ENCODE results near the gene SQSTM1.
"Not testable (repeated sequence)": the region's sequence is repeated elsewhere in the genome, so short reads cannot be mapped to it uniquely, and the experiment has no call there.

SQSTM1 gene

DNA sequence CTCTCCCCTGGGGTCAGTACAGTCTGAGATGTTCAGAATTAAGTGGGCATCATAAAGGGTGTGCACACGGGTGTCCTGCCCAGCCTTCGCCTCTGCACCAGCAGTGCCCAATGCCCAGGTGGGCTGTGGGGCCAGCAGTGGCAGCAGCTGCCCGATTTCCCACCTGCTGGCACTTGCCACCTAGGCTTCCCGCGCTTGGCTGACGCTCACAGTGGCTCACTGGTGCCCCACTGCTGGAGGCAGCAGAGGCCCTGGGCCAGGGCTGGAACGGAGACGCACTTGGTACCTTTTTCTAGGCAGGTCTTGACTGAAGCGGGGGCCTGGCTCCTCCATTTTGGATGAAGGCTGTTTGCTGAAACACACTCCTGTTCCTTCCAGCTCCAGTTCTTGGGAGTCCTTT lies 20.9 kb downstream of the SQSTM1 start:
- DNase-seq: no peak

DNA sequence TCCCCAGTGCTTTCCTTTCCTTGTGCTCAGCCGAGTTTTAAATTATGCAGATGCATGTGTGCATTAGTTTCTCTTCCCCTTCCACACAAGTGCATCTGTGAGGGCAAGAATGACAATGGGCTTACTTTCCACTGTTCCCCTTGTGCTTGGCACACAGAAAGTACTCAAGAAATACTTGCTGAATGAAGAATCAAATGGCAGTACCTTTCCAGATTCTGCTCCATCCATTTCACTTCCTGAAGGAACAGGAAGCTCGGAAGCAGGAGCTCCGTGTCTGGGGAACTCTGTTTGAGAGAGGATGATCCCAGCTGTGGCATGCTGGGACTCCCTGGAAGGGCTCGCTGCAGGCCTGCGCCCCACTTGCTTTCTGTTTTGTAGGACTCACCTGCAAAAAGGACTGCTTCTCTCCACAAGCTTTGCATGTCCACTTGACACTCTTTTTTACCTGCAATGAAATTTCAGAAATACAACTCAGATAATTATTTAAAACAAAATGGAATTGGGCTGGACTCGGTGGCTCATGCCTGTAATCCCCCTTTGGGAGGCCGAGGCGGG lies 32.4 kb downstream of the SQSTM1 start:
- DNase-seq: no peak

DNA sequence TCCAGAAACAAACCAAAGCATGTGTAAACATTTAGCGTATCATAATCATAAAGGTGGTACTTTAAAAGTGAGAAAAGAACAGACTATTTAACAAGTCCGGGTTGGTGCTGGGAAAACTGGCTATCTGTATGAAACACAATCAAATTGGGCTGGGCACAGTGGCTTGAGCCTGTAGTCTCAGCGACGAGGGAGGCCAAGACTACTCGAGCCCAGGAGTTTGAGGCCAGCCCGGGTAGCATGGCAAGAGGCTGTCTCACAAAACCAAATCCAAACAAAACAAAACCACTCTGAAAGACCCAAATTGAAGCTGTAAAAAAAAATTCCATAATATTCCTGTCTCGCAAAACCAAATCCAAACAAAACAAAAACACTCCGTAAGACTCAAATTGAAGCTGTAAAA lies 33.7 kb downstream of the SQSTM1 start:
- no peak for DNase-seq

DNA sequence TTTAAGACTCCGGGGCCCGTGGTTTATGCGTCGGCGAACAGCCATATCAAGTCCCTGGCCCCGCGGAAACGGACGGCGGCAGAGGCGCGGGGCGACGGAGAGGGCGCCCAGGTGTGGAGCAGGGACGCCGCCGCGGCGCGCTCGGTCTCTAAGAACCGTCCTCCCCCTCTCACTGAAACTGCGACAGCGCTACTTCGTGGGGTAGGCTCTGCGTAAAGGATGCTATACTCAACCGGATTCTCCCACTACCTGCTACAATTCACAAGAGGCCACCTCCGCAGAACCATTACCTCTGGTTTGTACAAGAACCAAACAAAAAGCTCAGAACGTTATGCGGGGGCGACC lies 37.5 kb downstream of the SQSTM1 start:
- DNase-seq: peak in 4 of 58 donors; percentile 57 to 78 (median 69)

DNA sequence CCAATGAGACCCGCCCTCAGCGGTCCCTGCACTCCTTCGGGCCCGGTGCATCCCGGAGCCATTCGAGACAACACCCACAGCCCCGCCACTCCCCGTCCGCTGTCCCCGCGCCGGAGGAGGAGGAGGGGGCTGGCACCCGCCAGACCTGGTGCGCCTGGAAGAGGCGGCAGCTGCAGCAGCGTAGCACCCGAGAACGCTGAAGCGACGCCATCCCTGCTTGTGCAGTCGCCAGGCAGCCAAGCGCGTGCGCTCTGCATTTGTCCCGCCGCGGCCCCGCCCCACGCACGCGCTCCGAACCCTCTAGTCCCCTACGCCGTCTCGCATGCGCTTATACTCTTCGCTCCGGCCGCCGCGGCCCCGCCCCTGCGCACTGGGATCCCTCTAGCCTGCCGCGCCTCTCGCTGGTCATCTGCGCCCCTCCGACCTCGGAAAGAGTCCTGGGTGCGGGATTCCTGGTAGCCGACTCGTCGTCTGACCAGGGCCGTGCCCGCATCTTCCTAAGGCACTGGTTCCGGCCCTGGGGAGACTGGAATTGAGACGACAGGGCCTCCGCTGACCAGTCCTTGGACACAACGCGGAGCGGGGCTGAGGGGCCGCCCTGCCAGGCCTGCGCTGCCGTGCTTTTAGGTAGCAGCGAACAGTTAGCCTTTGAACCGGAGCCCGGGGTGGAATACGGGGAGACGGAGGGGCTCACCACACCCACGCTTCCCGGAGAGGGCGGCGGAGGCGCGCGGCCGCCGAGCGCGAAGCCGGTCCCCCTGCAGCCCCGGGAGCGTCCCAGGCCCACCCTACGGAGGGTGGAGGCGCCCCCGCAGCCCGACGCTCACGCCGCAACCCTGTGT lies 38.1 kb downstream of the SQSTM1 start, which contains the start of gene MRNIP:
TSS of gene MRNIP (minus strand) at position 232 of the 842 bp plus-strand sequence. CDS start at position 211, 21 bp downstream.
- peak; percentile 81 to 98 (median 95) for DNase-seq

DNA sequence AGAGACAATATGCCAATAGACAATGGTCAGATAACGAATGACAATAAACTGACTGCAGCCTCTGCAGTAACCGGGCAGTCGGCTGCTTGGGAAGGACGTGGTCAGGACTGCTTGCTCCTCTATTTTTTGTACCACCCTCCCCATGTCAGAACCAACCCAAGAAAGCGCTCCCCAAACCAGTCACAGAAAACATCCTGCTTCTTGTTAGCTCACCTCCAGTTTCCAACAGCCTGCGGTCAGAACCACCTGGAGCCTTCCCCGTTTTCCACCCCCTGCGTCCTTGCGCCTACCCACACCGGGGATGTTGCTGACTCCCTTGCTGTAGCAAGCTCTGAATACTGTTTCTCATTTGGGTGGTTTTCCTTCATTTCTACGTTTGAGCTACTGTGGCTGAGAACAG lies 39.6 kb downstream of the SQSTM1 start:
- DNase-seq: no peak

DNA sequence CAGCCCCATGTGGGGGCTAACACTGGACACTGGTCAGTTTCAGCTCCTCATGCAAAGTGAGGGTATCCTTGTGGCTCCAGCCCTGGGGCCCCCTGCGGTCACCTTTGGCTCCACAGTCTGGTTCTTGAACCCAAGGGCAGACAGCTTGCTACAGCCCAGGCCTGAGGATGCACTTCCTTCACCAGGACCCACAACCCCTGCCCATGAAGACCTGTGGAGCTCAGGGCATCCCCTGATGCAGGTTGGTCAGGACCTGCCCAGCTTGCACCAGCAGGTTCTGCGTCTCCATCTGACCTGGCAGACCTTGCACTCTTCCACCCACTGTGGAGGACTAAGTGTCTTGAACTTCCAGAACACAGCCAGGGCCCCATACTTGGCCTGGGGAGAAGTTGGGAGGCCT lies 41.6 kb downstream of the SQSTM1 start:
- DNase-seq: no peak

DNA sequence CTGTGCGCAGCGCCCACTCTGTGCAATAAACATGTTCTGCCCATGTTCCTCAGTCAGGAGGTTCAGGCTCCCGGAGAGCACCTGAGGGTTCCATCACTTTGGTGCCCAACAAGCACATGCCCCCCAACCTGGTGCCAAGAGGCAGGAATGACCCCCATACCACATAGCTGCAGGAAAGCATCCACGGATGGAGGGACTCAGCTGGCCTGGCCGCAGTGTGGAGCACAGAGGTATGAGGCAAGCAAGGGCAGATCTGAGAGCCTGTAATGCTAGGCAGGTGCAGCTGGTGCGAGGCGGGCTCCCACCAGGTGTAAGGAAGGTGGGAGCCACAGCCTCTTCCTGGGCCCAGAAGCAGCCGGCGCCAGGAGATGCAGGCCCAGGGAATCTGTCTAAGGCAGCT lies 42.2 kb downstream of the SQSTM1 start:
- no peak for DNase-seq

DNA sequence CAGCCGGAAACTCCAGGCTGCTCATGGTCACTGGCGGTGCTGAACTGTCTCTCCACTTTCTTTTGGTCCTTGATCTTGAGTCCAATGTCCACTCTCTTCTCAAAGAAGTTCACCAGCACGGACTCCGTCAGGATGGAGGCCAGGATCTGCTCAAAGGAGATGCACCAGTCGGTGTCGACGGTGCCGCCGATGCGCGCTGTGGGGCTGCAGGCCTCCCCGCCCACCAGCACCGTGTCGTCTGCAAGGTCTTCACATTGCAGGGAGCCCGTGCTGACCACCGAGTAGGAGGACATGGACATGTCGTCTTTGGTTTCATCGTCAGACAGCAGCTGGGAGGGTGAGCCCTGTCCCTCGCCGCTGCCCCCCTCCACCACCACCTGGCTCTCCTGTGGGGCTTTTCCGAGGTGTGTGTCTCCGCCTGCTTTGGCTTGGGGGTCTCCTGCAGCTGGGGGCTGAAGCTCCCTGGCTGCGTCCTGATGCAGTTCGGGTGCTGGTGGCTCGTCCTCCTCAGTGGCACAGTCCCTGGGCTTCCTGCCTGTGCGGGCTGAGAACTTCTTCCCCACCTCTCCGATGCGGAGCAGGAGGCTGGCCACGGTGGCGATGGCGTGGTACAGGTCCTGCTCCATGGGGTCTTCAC lies 42.9 kb downstream of the SQSTM1 start:
- no peak for DNase-seq

DNA sequence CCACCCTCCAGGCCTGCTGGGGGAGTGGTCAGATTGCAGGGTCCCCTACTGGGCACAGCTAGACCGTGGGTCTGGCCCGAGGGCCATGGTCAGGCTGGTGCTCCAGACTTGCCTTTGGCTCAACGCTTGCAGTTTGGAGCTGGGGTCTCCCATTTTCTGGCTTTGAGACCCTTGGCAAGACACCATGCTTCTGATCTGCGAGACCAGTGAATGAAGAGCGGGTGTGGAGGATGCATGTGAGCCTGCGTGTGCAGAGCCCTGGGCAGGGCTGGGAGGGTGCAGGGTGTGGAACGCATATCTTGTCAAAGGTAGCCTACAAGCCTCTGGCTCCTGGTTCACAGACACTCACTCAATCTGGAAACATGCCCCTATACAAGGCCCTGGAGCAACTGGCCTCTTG lies 44.0 kb downstream of the SQSTM1 start:
- no peak for DNase-seq

DNA sequence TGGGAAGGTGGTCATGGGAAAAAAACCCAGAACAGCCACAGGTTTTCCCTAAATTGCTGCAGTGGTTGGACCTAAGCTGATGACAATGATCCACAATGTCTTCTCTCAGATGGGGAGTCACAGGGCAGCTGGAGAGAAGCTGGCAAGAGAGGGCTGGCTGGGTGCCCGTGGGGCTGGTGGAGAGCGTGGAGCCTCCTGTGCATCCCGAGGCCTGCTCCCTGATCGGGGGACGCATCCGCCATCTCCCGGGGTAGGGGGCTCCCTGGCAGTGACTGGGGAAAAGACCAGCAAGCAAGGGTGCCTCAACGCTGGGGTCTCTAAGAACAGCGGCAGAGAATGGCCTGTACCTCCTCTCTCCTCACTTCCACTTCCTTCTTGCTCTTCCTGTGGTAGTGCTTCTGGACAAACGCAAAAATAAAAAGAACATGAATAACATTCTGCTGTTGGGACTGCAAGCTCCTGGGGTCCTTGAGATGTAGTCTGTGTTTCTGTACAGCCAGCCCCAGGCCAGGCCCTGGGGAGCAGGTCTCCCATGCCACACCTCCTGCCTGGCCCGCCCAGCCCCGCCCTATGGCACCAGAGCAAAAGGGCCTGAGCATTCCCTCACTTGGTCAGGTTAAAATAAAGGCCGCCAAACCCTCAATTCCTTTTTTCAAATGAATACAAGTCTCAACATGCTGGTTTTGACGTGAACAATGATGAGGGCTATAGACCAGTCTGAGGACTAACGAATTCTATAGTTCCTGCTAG lies 45.0 kb downstream of the SQSTM1 start:
- peak in 24 of 58 donors; percentile 12 to 64 (median 37) for DNase-seq

DNA sequence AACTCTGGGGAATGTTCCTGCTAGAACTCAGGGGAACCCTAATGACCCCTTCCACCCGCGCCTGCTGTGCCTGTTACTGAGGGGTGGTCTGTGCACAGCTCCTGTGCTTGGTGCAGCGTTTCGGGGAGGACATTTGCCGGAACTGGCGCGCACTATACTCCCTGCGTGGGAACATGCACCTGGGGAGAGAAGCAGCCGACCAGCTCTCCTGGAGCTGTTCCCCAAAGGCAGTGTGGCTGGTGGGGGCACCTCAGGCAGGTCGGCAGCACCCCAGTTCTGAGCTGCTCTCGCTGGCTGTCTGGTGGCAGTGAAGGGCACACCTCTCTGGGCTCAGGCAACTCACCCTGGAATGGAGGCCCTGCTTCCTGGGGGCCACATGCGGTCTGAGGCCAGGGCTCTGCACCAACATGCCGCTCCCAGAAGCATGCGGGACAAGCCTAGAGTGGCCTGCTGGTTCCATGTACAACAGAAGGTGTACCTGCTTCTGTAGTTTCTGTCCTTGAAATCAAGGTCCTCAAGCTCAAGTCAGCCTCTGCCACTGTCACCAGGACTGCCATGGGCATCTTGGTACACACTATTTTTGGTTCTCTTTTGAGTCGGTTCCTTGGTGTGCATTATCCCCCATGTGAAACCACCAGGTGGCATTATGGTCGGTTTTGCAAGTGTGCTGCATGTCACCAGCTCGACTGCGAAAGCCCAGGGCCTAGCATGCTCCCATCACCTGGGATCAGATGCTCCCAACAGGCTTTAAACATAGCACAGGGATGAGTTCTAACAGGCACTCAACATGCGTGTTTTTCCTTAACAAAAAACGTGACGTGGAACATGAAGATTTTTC lies 45.8 kb downstream of the SQSTM1 start:
- DNase-seq: peak in 9 of 58 donors; percentile 10 to 58 (median 26)

DNA sequence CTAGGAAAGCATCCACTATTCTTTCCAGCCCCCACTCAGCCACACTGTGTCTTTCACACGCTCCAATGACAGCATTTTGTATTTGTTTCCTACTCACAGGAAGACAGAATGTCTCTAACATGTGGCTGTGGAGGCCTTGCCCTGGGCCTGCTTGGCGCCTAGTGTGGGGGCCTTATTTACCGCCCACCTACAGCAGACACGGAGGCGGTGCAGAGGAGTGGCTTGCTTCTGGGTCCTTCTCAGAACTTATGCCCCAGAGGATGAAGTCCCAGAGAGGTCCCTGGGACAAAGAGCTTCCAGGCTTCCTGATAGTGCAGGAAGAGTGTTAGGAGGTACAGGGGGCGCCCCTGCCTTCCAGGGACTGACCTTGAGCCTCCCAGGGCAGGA lies 46.4 kb downstream of the SQSTM1 start:
- DNase-seq: no peak

DNA sequence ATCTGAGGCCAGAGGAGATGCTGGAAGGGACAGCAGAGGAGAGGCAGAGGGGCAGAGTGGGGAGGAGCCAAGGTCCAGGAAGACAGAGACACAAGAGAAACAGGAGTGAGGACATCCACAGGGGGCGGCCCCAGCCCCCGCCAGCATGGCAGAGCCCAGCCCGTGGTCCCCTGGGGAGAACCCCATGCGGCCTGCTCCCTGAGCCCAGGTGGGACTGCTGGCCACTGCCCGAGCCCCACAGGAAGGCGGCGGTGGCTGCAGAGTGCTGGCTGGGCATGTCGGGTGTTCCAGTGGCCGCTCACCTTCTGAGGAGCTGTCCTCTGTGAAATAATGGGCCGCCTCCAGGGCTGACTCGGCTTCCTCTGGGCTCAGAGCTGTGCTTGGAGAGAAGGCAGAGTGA lies 46.8 kb downstream of the SQSTM1 start:
- DNase-seq: no peak

DNA sequence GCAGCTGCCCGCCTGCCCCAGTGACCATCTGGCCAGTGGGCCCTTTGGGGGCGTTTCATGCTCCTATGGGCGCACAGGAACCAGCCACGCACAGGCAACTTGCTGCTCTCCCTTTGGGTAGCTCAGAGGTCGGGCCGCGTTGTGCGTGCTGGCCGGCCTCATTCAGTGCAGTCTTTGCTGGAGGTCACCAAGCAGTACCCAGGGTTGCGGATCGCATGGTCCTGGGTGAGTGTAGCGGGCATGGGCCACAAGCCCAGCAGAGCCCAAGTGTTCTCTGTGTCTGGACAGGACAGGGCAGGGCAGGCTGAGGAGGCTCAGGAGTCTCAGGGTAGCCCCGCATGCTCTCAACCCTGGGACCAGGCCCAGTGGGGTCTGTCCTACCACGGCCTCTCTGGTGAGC lies 47.8 kb downstream of the SQSTM1 start:
- DNase-seq: no peak

DNA sequence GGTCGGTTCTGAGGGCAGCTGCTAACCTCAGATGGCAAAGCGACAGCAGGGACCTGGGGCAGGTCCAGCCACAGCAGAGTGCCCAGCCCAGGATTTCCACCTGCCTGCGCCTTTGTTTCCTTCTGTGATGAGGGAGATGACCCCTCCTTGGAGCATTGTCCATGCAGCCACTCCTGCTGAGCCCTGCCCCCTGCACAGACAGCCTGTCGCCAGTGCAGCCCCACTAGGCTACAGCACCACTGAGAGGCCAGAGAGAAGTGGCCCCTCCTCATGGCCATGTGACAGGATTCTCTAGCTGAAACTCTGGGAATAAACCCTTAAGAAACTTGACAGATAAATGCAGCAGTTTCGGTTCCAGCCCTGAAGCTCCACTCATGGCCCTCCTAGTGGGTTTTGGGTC lies 48.4 kb downstream of the SQSTM1 start:
- peak in 1 of 58 donors; percentile 19 for DNase-seq

DNA sequence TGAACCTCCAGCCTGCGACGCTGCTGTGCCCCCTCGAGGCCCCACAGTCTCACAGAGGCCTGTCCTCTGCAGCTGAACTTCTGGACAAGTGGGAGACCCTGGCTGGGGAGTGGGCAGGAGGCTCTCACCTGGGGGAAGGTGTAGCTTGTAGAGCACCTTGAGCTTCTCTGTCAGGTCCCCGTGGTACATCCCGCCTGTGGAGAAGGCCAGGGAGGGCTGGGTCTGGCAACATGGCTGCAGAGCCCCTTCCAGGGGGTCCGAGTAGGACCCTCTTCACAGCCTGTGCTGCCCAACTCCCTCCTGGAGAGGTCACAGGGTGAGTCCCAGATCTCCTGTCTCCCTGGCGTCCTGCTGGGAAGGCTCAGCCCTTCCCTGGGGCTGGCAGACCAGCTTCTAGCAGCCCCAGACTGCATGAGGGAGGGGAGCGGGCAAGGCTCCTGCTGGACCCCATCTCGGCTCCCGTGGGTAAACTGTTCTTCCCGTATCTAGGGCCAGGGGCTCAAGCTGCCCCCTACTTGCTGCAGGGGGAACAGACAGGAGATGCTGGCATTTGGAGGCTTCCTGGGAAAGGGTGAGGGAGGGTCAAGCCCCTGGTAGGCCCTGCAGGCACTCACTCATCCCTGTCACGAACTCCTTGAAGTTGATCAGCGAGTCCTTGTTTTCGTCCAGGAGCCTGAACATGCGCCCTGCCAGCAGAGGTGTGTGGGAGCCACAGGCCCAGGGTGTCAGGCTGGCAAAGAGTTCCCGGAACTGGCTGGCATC lies 49.1 kb downstream of the SQSTM1 start:
- no peak for DNase-seq

DNA sequence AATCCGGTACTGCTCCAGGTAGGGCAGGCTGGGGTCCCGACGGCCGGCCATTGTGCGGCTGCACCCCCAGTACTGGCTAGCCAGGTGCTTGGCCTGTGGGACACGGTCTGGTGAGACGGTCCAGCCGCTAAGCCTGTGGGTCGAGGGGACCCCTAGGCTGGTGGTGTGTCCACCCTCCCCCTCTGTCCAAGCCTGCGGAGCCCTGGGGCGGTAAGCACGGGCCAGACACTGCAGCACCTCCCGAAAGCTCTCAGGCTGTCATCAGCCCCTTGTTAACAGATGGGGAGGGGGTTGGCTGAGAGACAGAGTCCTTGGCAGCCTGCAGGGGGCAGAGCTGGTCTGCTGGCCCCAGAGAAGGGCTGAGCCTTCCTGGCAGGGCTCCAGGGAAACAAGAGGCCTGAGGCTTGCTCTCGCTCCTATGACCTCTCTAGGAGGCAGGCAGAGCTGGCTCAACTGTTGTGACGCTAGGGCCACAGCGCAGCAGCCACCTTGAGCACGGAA lies 49.7 kb downstream of the SQSTM1 start:
- DNase-seq: peak in 25 of 58 donors; percentile 15 to 71 (median 33)

DNA sequence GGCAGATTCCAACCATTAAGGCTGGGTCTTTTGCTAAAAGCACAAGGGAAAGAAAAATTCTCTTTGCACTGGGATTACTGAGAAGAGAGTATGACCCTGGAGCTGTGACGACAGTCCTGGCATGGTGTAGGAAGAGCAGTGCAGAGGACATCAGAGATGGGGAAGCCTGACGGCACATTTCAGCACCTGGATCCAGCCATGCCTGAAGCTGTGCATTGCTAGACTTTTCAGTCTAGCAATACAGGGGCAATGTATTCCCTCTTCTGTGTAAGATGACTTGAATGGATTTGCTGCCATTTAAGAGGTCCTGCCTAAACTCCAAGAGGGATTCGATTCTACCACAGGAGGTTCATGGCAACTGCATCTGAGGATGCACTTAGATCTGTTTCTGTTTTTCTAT lies 50.2 kb downstream of the SQSTM1 start:
- no peak for DNase-seq

DNA sequence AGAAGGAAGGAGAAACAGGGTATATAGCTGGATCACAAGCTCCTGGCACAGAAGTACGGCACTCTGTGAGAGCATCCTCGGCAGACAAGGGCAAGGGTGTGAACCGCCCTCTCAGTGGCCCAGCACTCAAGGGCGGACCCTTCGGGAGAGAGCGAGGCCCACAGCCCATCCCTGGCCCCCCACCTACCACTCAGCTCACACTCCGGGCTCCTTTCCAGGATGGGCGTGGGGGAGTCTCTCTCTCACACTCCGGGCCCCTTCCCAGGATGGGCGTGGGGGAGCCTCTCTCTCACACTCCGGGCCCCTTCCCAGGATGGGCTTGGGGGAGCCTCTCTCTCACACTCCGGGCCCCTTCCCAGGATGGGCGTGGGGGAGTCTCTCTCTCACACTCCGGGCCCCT lies 50.8 kb downstream of the SQSTM1 start:
- DNase-seq: not testable (repeated sequence)
